ENCODE data around the gene PTP4A2.
"Not testable (repeated sequence)": the region's sequence is repeated elsewhere in the genome, so short reads cannot be mapped to it uniquely, and the experiment has no call there.

The PTP4A2 gene

GRCh38 chr1:31951276-31951675 is 13.1 kb upstream of the PTP4A2 start:
- no peak for DNase-seq (ENCODE audit: low read depth in 3 of 3)

GRCh38 chr1:31949862-31950261 is 11.7 kb upstream of the PTP4A2 start:
- no peak for DNase-seq (ENCODE audit: low read depth in 3 of 3)

GRCh38 chr1:31945677-31946076 is 7.5 kb upstream of the PTP4A2 start:
- not testable (repeated sequence) for DNase-seq (ENCODE audit: low read depth in 3 of 3)

GRCh38 chr1:31944205-31945089 is 6.3 kb upstream of the PTP4A2 start:
- DNase-seq (ENCODE audit: low read depth in 3 of 3) = peak; percentile 46 to 71 (median 65)

GRCh38 chr1:31943546-31944184 is 5.5 kb upstream of the PTP4A2 start:
- no peak for DNase-seq (ENCODE audit: low read depth in 3 of 3)

GRCh38 chr1:31942061-31942460 is 3.9 kb upstream of the PTP4A2 start:
- not testable (repeated sequence) for DNase-seq (ENCODE audit: low read depth in 3 of 3)

- peak; percentile 45 to 67 (median 50) for DNase-seq (ENCODE audit: low read depth in 3 of 3)
These were observed 1.5 kb upstream of the PTP4A2 start for GRCh38 chr1:31939484-31940329.

GRCh38 chr1:31937300-31938183 is 626 bp downstream of the PTP4A2 start:
- DNase-seq (ENCODE audit: low read depth in 3 of 3) = peak; percentile 73 to 76 (median 76)

- DNase-seq (ENCODE audit: low read depth in 3 of 3) = no peak
These were observed 1.2 kb downstream of the PTP4A2 start for GRCh38 chr1:31936981-31937299.

GRCh38 chr1:31936278-31936980 is 1.7 kb downstream of the PTP4A2 start:
- DNase-seq (ENCODE audit: low read depth in 3 of 3) = no peak

- no peak for DNase-seq (ENCODE audit: low read depth in 3 of 3)
These were observed 3.2 kb downstream of the PTP4A2 start for GRCh38 chr1:31934706-31935629.

GRCh38 chr1:31932491-31933316 is 5.5 kb downstream of the PTP4A2 start:
- no peak for DNase-seq (ENCODE audit: low read depth in 3 of 3)

- no peak for DNase-seq (ENCODE audit: low read depth in 3 of 3)
These were observed 6.5 kb downstream of the PTP4A2 start for GRCh38 chr1:31931593-31932225.

GRCh38 chr1:31930836-31931592 is 7.2 kb downstream of the PTP4A2 start:
- no peak for DNase-seq (ENCODE audit: low read depth in 3 of 3)

- DNase-seq (ENCODE audit: low read depth in 3 of 3) = no peak
These were observed 10.5 kb downstream of the PTP4A2 start for GRCh38 chr1:31927661-31927980.

GRCh38 chr1:31926853-31927660 is 11.1 kb downstream of the PTP4A2 start:
- no peak for DNase-seq (ENCODE audit: low read depth in 3 of 3)

GRCh38 chr1:31926252-31926651 is 11.9 kb downstream of the PTP4A2 start:
- no peak for DNase-seq (ENCODE audit: low read depth in 3 of 3)
